HCT116 (cell line): ENCODE measurements around the gene CLN6. TPM values are rescaled to one million over a fixed set of nuclear protein-coding genes. Genes with fewer than 3 reads are reported as not detected.

Source experiments
- ATAC-seq: fragments of 200-7000 bp; cut with Tn5 transposase; 2 replicates; pipeline ENCODE4 v1.9.1; 2020; ENCODE audit warnings: mild to moderate bottlenecking, moderate library complexity
- BruUV-seq: library from RNA; stranded (reverse); fragments of 400-500 nt; replicated peaks from 2 replicates; lab custom pipeline; 2021; lab: Mats Ljungman, UMichigan
- CTCF ChIA-PET: fragments of 300-600 bp; sonication (Branson Sonifier 250); formaldehyde crosslinking; loops from one replicate; lab custom pipeline; 2021; ENCODE audit warnings: antibody characterized with exemption; lab: Charles Lee
- POLR2A ChIA-PET: fragments of 300-600, 350-600 bp; sonication (Branson Sonifier 250); formaldehyde crosslinking; loops from one replicate; lab custom pipeline; 2021; ENCODE audit warnings: antibody characterized with exemption; lab: Charles Lee
- RAD21 ChIA-PET, 2 experiments: fragments of 300-600 bp; sonication (Branson Sonifier 250); formaldehyde crosslinking; loops; one replicate each; lab custom pipeline; 2023; ENCODE audit warnings: low total read pairs in 2 of 2; ENCODE audit not compliant: uncharacterized antibody in 2 of 2, unreplicated experiment in 2 of 2, low non-redundant PET in 1 of 2; lab: Charles Lee
- DNase-seq: peaks from one replicate; pipeline ENCODE4 v3.0.0-alpha.2; 2010; ENCODE audit warnings: low read depth, low spot score
- H2AFZ ChIP-seq: fragments of 200-600 bp; shearing (Covaris generic), sonication (generic); 2 replicates; pipeline ENCODE4 v1.6.1; 2017; ENCODE audit warnings: low read depth, mixed run types, mixed read lengths, antibody characterized with exemption, low read length; ENCODE audit not compliant: poor library complexity, severe bottlenecking
- H3K27ac ChIP-seq: 2 replicates; pipeline ENCODE4 v1.5.1; 2012; ENCODE audit warnings: low read depth, low read length
- H3K27me3 ChIP-seq: fragments of 200-600 bp; sonication (generic); 2 replicates; pipeline ENCODE4 v1.6.1; 2016; ENCODE audit warnings: mixed run types, low read length, mixed read lengths; ENCODE audit not compliant: insufficient read depth
- H3K36me3 ChIP-seq, 2 experiments: fragments of 200-500 bp in 1 of 2; fragments of 200-600 bp in 1 of 2; sonication (Bioruptor generic) in 1 of 2; sonication (generic) in 1 of 2; 2 replicates each; pipeline versions ENCODE4 v1.5.1 to v1.6.1; 2014 to 2016; ENCODE audit warnings: low read length in 2 of 2, inconsistent platforms in 1 of 2, mixed read lengths in 1 of 2, mixed run types in 1 of 2; ENCODE audit not compliant: insufficient read depth in 2 of 2, control insufficient read depth in 1 of 2
- H3K4me1 ChIP-seq, 2 experiments: fragments of 200-600 bp in 1 of 2; sonication (generic) in 1 of 2; 2 replicates each; pipeline versions ENCODE4 v1.5.1 to v1.6.1; 2012 to 2017; ENCODE audit warnings: low read length in 2 of 2, inconsistent platforms in 1 of 2, mild to moderate bottlenecking in 1 of 2, mixed read lengths in 1 of 2, mixed run types in 1 of 2, moderate library complexity in 1 of 2; ENCODE audit not compliant: insufficient read depth in 2 of 2, control insufficient read depth in 1 of 2
- H3K4me2 ChIP-seq: fragments of 200-600 bp; sonication (generic); 2 replicates; pipeline ENCODE4 v1.6.1; 2017; ENCODE audit warnings: mixed run types, low read length, mixed read lengths
- H3K4me3 ChIP-seq, 2 experiments: fragments of 200-600 bp in 1 of 2; sonication (generic) in 1 of 2; replicated peaks in 1 of 2; 2 replicates each; pipeline ENCODE4 v1.5.1; 2011 to 2016; ENCODE audit warnings: low read length in 2 of 2, control low read depth in 1 of 2, low read depth in 1 of 2, mild to moderate bottlenecking in 1 of 2, mixed read lengths in 1 of 2, mixed run types in 1 of 2
- H3K79me2 ChIP-seq: fragments of 200-600 bp; sonication (generic); 2 replicates; pipeline ENCODE4 v1.6.1; 2017; ENCODE audit warnings: mild to moderate bottlenecking, mixed run types, low read length, moderate library complexity, mixed read lengths; ENCODE audit not compliant: insufficient read depth
- H3K9ac ChIP-seq: fragments of 200-600 bp; sonication (generic); 2 replicates; pipeline ENCODE4 v1.6.1; 2016; ENCODE audit warnings: low read length, mixed read lengths
- H3K9me2 ChIP-seq: fragments of 200-600 bp; sonication (generic), shearing (Covaris generic); 2 replicates; pipeline ENCODE4 v1.6.1; 2017; ENCODE audit warnings: mixed run types, mild to moderate bottlenecking, moderate library complexity; ENCODE audit not compliant: insufficient read depth
- H3K9me3 ChIP-seq, 2 experiments: fragments of 200-500 bp in 1 of 2; fragments of 200-600 bp in 1 of 2; sonication (Bioruptor generic) in 1 of 2; sonication (generic) in 1 of 2; 2 replicates each; pipeline ENCODE4 v1.6.1; 2014 to 2017; ENCODE audit warnings: low read length in 2 of 2, mixed read lengths in 2 of 2, inconsistent platforms in 1 of 2, low read depth in 1 of 2, mild to moderate bottlenecking in 1 of 2, mixed run types in 1 of 2, moderate library complexity in 1 of 2; ENCODE audit not compliant: control insufficient read depth in 1 of 2, insufficient read depth in 1 of 2
- H4K20me1 ChIP-seq: fragments of 200-600 bp; sonication (generic), shearing (Covaris generic); 2 replicates; pipeline ENCODE4 v1.6.1; 2017; ENCODE audit warnings: mixed run types, mild to moderate bottlenecking, moderate library complexity; ENCODE audit not compliant: insufficient read depth
- CTCF ChIP-seq, 3 experiments: fragments of 200-600 bp in 1 of 3; sonication (generic) in 1 of 3; IDR thresholded peaks in 2 of 3; conservative IDR thresholded peaks in 1 of 3; 2 replicates each; pipeline ENCODE4 v1.5.1; 2012 to 2017; ENCODE audit warnings: low read depth in 2 of 3, low read length in 2 of 3, antibody characterized with exemption in 1 of 3, borderline replicate concordance in 1 of 3, control low read depth in 1 of 3, mild to moderate bottlenecking in 1 of 3, mixed read lengths in 1 of 3, mixed run types in 1 of 3, moderate library complexity in 1 of 3; ENCODE audit not compliant: insufficient read depth in 1 of 3
- EGR1 ChIP-seq: IDR thresholded peaks from 2 replicates; pipeline ENCODE4 v1.6.1; 2012; ENCODE audit warnings: low read depth
- ELF1 ChIP-seq: IDR thresholded peaks from 2 replicates; pipeline ENCODE4 v1.6.1; 2012; ENCODE audit warnings: low read depth, borderline replicate concordance
- EZH2 ChIP-seq: fragments of 200-600 bp; sonication (generic); IDR thresholded peaks from 2 replicates; pipeline ENCODE4 v1.6.1; 2017; ENCODE audit warnings: antibody characterized with exemption, mixed run types
- EZH2phosphoT487 ChIP-seq: fragments of 200-600 bp; IDR thresholded peaks from 2 replicates; pipeline ENCODE4 v1.6.1; 2018; ENCODE audit warnings: antibody characterized with exemption, borderline replicate concordance
- POLR2A ChIP-seq: IDR thresholded peaks from 2 replicates; pipeline ENCODE4 v1.7.0; 2011; ENCODE audit warnings: borderline replicate concordance; ENCODE audit not compliant: insufficient read depth, insufficient read length; ENCODE audit errors: extremely low read depth
- RAD21 ChIP-seq: IDR thresholded peaks from 2 replicates; pipeline ENCODE4 v1.6.1; 2012; ENCODE audit warnings: low read depth, mild to moderate bottlenecking
- SIN3A ChIP-seq: IDR thresholded peaks from 2 replicates; pipeline ENCODE4 v1.6.1; 2012; ENCODE audit warnings: low read depth
- SRF ChIP-seq: IDR thresholded peaks from 2 replicates; pipeline ENCODE4 v1.6.1; 2012; ENCODE audit warnings: low read depth
- TCF7L2 ChIP-seq: IDR thresholded peaks from 2 replicates; pipeline ENCODE4 v1.7.0; 2011; ENCODE audit warnings: borderline replicate concordance, inconsistent platforms; ENCODE audit not compliant: insufficient read depth, insufficient read length; ENCODE audit errors: extremely low read depth
- YY1 ChIP-seq: IDR thresholded peaks from 2 replicates; pipeline ENCODE4 v1.6.1; 2011; ENCODE audit warnings: low read length, low read depth, moderate library complexity, mild to moderate bottlenecking; ENCODE audit not compliant: insufficient replicate concordance; ENCODE audit errors: extremely low read depth
- ZFX ChIP-seq: fragments of 450-650 bp; IDR thresholded peaks from 2 replicates; pipeline ENCODE4 v1.6.1; 2017
- ZNF274 ChIP-seq: fragments of 200-500 bp; sonication (Bioruptor generic); IDR thresholded peaks from 2 replicates; pipeline ENCODE4 v1.6.1; 2014; ENCODE audit warnings: mild to moderate bottlenecking, low read depth, low read length, inconsistent platforms
- intact Hi-C: fragments of 100-400 bp; cut with micrococcal nuclease; formaldehyde crosslinking; loops from 2 replicates; pipeline ENCODE4 v1.10.0; 2022
- total RNA-seq: library from RNA; stranded (reverse); gene quantifications from one replicate; pipeline ENCODE4 v1.2.1, GENCODE V29; 2021; ENCODE audit not compliant: unreplicated experiment
- TF ChIP-seq, protein P1 (sequence below): IDR thresholded peaks from 2 replicates; pipeline ENCODE4 v1.6.1; 2011; ENCODE audit warnings: mild to moderate bottlenecking, low read length, moderate library complexity; ENCODE audit not compliant: insufficient replicate concordance; ENCODE audit errors: extremely low read depth

Gene CLN6
- total RNA-seq, 1 experiment from 2014 or later, result 44.1 TPM

DNA sequence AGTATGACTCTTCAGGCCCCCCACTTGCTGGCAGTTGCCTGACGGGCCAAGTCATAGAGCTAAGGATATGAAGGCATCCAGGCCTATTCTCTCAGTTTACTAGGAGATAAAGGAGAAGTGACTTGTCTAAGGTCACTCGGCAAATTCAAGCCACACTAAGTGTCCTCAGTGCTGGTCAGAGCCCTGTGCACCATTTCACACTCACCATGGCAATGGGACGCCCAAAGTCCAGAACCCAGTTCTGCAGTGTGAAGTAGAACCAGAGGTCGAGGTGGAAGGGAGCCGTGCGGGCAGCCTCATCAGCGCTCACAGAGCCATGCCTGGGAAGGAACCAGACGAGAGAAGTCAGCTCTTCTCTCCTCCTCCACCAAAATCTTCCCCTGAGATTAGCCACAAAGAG lies 11.2 kb downstream of the CLN6 start:
- H3K4me2 ChIP-seq, result no peak overlapping the region
- no peak overlapping the region for H3K9ac ChIP-seq
- H3K9me2 ChIP-seq, result no peaks in the 10 kb centered on the region
- ChIA-PET CTCF (no interaction called here), RAD21 (no interaction called here)
- peaks cover 78% of the 10 kb centered on the region for H3K79me2 ChIP-seq
- H4K20me1 ChIP-seq, result peaks cover 10% of the 10 kb centered on the region; the same call in 1 of the 2 replicates
- H3K4me3 ChIP-seq, result no peak overlapping the region
- intact Hi-C loops, result no loop called here
- peaks cover 0 to 17% of the 10 kb centered on the region in 2 experiments; a peak in 2 of 4 replicates for H3K36me3 ChIP-seq
- H2AFZ ChIP-seq, result no peak overlapping the region
- TF ChIP-seq CTCF (IDR thresholded peaks at IDR 0.05 in 2 of 3, conservative IDR thresholded peaks at IDR 0.05 in 1 of 3; ENCODE audit: borderline replicate concordance in 1 of 3, insufficient read depth in 1 of 3, low read depth in 2 of 3, low read length in 2 of 3), result no peak
- TF ChIP-seq ELF1, result no peak
- TF ChIP-seq YY1, result no peak
- no peak for TF ChIP-seq RAD21
- TF ChIP-seq ZNF274, result no peak
- TF ChIP-seq SRF, result no peak
- no peak for TF ChIP-seq TCF7L2
- TF ChIP-seq, all 23 proteins: peak for 0
- Histone ChIP-seq H3K27ac (no peak overlapping the region), H3K4me1 (no peaks in the 10 kb centered on the region), H3K9me3 (no peaks in the 10 kb centered on the region), H3K27me3 (no peaks in the 10 kb centered on the region)
- POLR2A ChIA-PET, result no interaction called here
- no TSS peak for BruUV-seq
- no peak for DNase-seq
- ATAC-seq, result no peak

DNA sequence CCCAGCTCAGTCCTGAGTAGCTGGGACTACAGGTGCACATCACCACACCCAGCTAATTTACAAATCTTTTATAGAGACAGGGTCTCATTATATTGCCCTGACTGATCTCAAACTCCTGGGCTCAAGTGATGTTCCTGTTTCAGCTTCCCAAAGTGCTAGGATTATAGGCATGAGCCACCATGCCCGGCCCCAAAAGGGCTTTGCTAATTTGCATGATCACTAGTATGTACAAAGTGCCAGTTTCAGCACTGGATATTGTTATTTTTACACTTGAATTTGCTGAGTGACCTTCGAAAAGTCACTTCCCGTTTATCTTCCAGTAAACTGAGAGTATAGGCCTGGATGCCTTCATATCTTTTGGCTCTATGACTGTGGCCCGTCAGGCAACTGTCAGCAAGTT lies 12.2 kb downstream of the CLN6 start:
- no peak overlapping the region for H3K4me3 ChIP-seq
- peaks cover 0 to 15% of the 10 kb centered on the region in 2 experiments; a peak in 2 of 4 replicates for H3K36me3 ChIP-seq
- no peak for ATAC-seq
- H3K27me3 ChIP-seq, result no peaks in the 10 kb centered on the region
- H3K9me2 ChIP-seq, result no peaks in the 10 kb centered on the region
- BruUV-seq, result no TSS peak
- ChIA-PET RAD21 (no interaction called here), CTCF (no interaction called here), POLR2A (no interaction called here)
- peaks cover 76% of the 10 kb centered on the region for H3K79me2 ChIP-seq
- H2AFZ ChIP-seq, result no peak overlapping the region
- intact Hi-C loops, result no loop called here
- TF ChIP-seq EZH2phosphoT487 (no peak), SIN3A (no peak), EZH2 (no peak), POLR2A (no peak), ELF1 (no peak), ZFX (no peak), EGR1 (no peak), ZNF274 (no peak)
- TF ChIP-seq, protein P1, sequence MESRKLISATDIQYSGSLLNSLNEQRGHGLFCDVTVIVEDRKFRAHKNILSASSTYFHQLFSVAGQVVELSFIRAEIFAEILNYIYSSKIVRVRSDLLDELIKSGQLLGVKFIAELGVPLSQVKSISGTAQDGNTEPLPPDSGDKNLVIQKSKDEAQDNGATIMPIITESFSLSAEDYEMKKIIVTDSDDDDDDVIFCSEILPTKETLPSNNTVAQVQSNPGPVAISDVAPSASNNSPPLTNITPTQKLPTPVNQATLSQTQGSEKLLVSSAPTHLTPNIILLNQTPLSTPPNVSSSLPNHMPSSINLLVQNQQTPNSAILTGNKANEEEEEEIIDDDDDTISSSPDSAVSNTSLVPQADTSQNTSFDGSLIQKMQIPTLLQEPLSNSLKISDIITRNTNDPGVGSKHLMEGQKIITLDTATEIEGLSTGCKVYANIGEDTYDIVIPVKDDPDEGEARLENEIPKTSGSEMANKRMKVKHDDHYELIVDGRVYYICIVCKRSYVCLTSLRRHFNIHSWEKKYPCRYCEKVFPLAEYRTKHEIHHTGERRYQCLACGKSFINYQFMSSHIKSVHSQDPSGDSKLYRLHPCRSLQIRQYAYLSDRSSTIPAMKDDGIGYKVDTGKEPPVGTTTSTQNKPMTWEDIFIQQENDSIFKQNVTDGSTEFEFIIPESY, result no peak
- no peak overlapping the region for H3K4me2 ChIP-seq
- H3K9ac ChIP-seq, result no peak overlapping the region
- no peak overlapping the region for H3K27ac ChIP-seq
- H3K9me3 ChIP-seq, result no peaks in the 10 kb centered on the region
- H4K20me1 ChIP-seq, result peaks cover 10% of the 10 kb centered on the region; the same call in 1 of the 2 replicates
- DNase-seq, result no peak
- no peaks in the 10 kb centered on the region for H3K4me1 ChIP-seq
